K562 (cell line): Measurements from ENCODE around the gene PPP1R16B. TPM values are rescaled to one million over a fixed set of nuclear protein-coding genes. Genes with fewer than 3 reads are reported as not detected.
A peak's percentile ranks its signal among the peaks of the same experiment; 100 is the strongest.

Source experiments
- ASH1L ChIP-seq: fragments of 450-650 bp; IDR thresholded peaks from 2 replicates; pipeline ENCODE4 v1.6.1; 2018; ENCODE audit warnings: borderline replicate concordance, mild to moderate bottlenecking, low read depth; ENCODE audit not compliant: partially characterized antibody
- BRD4 ChIP-seq: fragments of 200-600 bp; sonication (generic); IDR thresholded peaks from 2 replicates; pipeline ENCODE4 v1.6.1; 2017; ENCODE audit warnings: inconsistent platforms
- EGR1 ChIP-seq: fragments of 450-650 bp; conservative IDR thresholded peaks from 2 replicates; pipeline ENCODE4 v1.6.1; 2017; ENCODE audit warnings: mild to moderate bottlenecking
- ETV1 ChIP-seq: fragments of 450-650 bp; conservative IDR thresholded peaks from 2 replicates; pipeline ENCODE4 v1.6.1; 2016; ENCODE audit warnings: missing genetic modification characterization, control low read depth, low read depth, missing compliant biosample characterization
- GATAD2B ChIP-seq: fragments of 450-650 bp; IDR thresholded peaks from 2 replicates; pipeline ENCODE4 v1.6.1; 2017; ENCODE audit warnings: mild to moderate bottlenecking, borderline replicate concordance
- HNRNPH1 ChIP-seq: fragments of 200-400 bp; formaldehyde crosslinking; optimal IDR thresholded peaks from 2 replicates; pipeline ENCODE3; 2017; ENCODE audit warnings: low read depth, mild to moderate bottlenecking, low read length, moderate library complexity
- MAFG ChIP-seq: fragments of 450-650 bp; conservative IDR thresholded peaks from 2 replicates; pipeline ENCODE4 v1.6.1; 2016; ENCODE audit warnings: missing genetic modification characterization, missing compliant biosample characterization
- MAFK ChIP-seq: IDR thresholded peaks from 2 replicates; pipeline ENCODE4 v1.6.1; 2011; ENCODE audit warnings: low read length, improper control_type of control experiment
- NR2C2 ChIP-seq, 2 experiments: fragments of 200-800 bp in 1 of 2; sonication (Bioruptor generic) in 1 of 2; sonication (generic) in 1 of 2; formaldehyde crosslinking in 1 of 2; IDR thresholded peaks; 2 replicates each; pipeline versions ENCODE4 v1.6.1 to v1.8.0; 2016 to 2022; ENCODE audit warnings: mild to moderate bottlenecking in 1 of 2, missing compliant biosample characterization in 1 of 2, missing genetic modification characterization in 1 of 2, missing genetic modification reagents in 1 of 2
- RBM15 ChIP-seq: fragments of 200-400 bp; formaldehyde crosslinking; IDR thresholded peaks from 2 replicates; pipeline ENCODE4 v1.6.1; 2018; ENCODE audit warnings: mild to moderate bottlenecking, low read length, moderate library complexity; ENCODE audit not compliant: insufficient read depth
- SRSF9 ChIP-seq: fragments of 200-400 bp; formaldehyde crosslinking; IDR thresholded peaks from 2 replicates; pipeline ENCODE4 v1.6.1; 2017; ENCODE audit warnings: low read depth, low read length, borderline replicate concordance
- TEAD4 ChIP-seq, 2 experiments: sonication (generic) in 1 of 2; formaldehyde crosslinking in 1 of 2; IDR thresholded peaks; 2 replicates each; pipeline versions ENCODE4 v1.6.1 to v1.8.0; 2012 to 2022; ENCODE audit warnings: borderline replicate concordance in 1 of 2, inconsistent platforms in 1 of 2, low read length in 1 of 2, mild to moderate bottlenecking in 1 of 2, missing genetic modification reagents in 1 of 2
- ZFP1 ChIP-seq: fragments of 450-650 bp; formaldehyde crosslinking; IDR thresholded peaks from 2 replicates; pipeline ENCODE4 v1.4.0; 2020; ENCODE audit warnings: mild to moderate bottlenecking, mixed read lengths
- ZNF23 ChIP-seq: fragments of 250-450 bp; sonication (Bioruptor Pico); IDR thresholded peaks from 2 replicates; pipeline ENCODE4 v1.4.0; 2020; ENCODE audit warnings: mild to moderate bottlenecking
- polyA plus RNA-seq, 8 experiments: library from polyadenylated mRNA; depleted of rRNA in 4 of 8; stranded (reverse) in 5 of 8; unstranded in 3 of 8; fragments of >200 nt; fragmentation: Nextera tagmentation in 2 of 8; fragmentation: Illumina TruSeq in 1 of 8; extraction: Ambion mirVana in 2 of 8; extraction: Trizol in 1 of 8; gene quantifications; 2 replicates each; pipeline versions ENCODE4 v1.2.1 to v1.2.3, GENCODE V29; 2011 to 2014; ENCODE audit warnings: inconsistent platforms in 1 of 8, missing spikeins in 1 of 8
- total RNA-seq, 7 experiments: library from RNA; depleted of rRNA in 6 of 7; stranded (reverse); fragments of >200 nt in 6 of 7; fragmentation: Illumina TruSeq in 2 of 7; extraction: Trizol in 2 of 7; gene quantifications; 2 replicates each; pipeline versions ENCODE4 v1.2.1 to v1.2.3, GENCODE V29; 2011 to 2021; ENCODE audit warnings: low replicate concordance in 1 of 7
- TF ChIP-seq, protein P1 (sequence below), 2 experiments: fragments of 150-350 bp in 1 of 2; IDR thresholded peaks; 2 replicates each; pipeline ENCODE4 v1.6.1; 2012 to 2016; ENCODE audit warnings: low read depth in 2 of 2, low read length in 2 of 2, mild to moderate bottlenecking in 1 of 2, moderate library complexity in 1 of 2
- TF ChIP-seq, protein P2 (sequence below), 2 experiments: IDR thresholded peaks; 2 replicates each; pipeline ENCODE4 v1.6.1; 2011; ENCODE audit warnings: borderline replicate concordance in 1 of 2, control low read depth in 1 of 2, low read depth in 1 of 2, low read length in 1 of 2, mild to moderate bottlenecking in 1 of 2, mixed read lengths in 1 of 2, moderate library complexity in 1 of 2; ENCODE audit not compliant: insufficient read depth in 1 of 2, insufficient read length in 1 of 2, poor library complexity in 1 of 2, severe bottlenecking in 1 of 2; ENCODE audit errors: extremely low read depth in 1 of 2
- TF ChIP-seq, protein P3 (sequence below): fragments of 250-450 bp; sonication (Bioruptor Pico); IDR thresholded peaks from 2 replicates; pipeline ENCODE4 v1.4.0; 2020; ENCODE audit warnings: mild to moderate bottlenecking, moderate library complexity

The PPP1R16B gene
- total and polyA plus RNA-seq, 9 of the 15 experiments (the other 6 are each of a cell fraction or from before 2014, with no cell fraction given) = 1.5 to 11.5 (median 6.8) TPM

DNA sequence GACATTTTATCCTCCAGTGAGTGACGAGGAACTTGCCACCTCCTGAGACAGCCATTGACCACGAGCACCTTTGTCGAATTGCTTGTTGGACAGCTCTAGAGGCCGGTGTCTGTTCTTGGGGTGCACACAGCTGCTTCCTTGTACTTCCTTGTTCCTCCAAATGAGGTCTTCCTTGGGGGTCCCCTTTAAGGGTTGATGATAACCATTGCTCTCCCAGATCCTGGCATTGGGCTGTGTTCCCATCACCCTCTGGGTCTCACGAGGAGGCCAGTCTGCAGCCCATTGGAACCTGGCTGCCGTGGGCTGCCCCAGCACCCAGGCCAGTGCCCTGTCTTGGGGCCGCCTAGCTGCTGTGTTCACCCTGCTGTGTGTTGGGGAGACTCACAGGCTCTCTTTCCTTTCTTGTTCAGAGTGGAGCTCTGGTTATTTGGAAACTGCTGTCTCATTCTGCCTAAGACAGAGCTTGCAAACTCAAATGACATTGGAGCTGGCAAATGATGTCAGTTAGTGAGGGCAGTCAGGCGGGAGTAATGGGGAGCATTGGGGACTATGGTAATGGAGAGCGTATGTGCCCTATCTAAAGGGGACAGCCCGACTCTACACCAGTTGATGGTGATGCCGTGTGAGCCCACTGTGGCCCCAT is 25.7 kb downstream of the PPP1R16B start (continued):
- no peak for TF ChIP-seq NR2C2 (CRISPR knock-in tag; IDR thresholded peaks at IDR 0.05)
- no peak for TF ChIP-seq NR2C2 (tag; IDR thresholded peaks at IDR 0.05)
- TF ChIP-seq SRSF9 = no peak
- TF ChIP-seq RBM15 = no peak
- no peak for TF ChIP-seq TEAD4 (IDR thresholded peaks at IDR 0.05; ENCODE audit: low read length)
- TF ChIP-seq TEAD4 (CRISPR knock-in tag; IDR thresholded peaks at IDR 0.05; ENCODE audit: borderline replicate concordance) = no peak
- no peak for TF ChIP-seq ETV1
- peak; percentile 60; the same call in 1 of the 2 replicates for TF ChIP-seq MAFK
- TF ChIP-seq GATAD2B = no peak
- no peak for TF ChIP-seq EGR1
- TF ChIP-seq, protein P1, sequence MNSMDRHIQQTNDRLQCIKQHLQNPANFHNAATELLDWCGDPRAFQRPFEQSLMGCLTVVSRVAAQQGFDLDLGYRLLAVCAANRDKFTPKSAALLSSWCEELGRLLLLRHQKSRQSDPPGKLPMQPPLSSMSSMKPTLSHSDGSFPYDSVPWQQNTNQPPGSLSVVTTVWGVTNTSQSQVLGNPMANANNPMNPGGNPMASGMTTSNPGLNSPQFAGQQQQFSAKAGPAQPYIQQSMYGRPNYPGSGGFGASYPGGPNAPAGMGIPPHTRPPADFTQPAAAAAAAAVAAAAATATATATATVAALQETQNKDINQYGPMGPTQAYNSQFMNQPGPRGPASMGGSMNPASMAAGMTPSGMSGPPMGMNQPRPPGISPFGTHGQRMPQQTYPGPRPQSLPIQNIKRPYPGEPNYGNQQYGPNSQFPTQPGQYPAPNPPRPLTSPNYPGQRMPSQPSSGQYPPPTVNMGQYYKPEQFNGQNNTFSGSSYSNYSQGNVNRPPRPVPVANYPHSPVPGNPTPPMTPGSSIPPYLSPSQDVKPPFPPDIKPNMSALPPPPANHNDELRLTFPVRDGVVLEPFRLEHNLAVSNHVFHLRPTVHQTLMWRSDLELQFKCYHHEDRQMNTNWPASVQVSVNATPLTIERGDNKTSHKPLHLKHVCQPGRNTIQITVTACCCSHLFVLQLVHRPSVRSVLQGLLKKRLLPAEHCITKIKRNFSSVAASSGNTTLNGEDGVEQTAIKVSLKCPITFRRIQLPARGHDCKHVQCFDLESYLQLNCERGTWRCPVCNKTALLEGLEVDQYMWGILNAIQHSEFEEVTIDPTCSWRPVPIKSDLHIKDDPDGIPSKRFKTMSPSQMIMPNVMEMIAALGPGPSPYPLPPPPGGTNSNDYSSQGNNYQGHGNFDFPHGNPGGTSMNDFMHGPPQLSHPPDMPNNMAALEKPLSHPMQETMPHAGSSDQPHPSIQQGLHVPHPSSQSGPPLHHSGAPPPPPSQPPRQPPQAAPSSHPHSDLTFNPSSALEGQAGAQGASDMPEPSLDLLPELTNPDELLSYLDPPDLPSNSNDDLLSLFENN (IDR thresholded peaks at IDR 0.05; ENCODE audit: low read depth in 2 of 2, low read length in 2 of 2) = no peak
- no peak for TF ChIP-seq BRD4
- peak; percentile 81 for TF ChIP-seq MAFG (tag)
- TF ChIP-seq ASH1L = no peak
- TF ChIP-seq, protein P2, sequence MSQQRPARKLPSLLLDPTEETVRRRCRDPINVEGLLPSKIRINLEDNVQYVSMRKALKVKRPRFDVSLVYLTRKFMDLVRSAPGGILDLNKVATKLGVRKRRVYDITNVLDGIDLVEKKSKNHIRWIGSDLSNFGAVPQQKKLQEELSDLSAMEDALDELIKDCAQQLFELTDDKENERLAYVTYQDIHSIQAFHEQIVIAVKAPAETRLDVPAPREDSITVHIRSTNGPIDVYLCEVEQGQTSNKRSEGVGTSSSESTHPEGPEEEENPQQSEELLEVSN (IDR thresholded peaks at IDR 0.05; ENCODE audit: borderline replicate concordance in 1 of 2, extremely low read depth in 1 of 2, insufficient read depth in 1 of 2, insufficient read length in 1 of 2, low read depth in 1 of 2, low read length in 1 of 2, poor library complexity in 1 of 2, severe bottlenecking in 1 of 2) = no peak
- TF ChIP-seq, protein P3, sequence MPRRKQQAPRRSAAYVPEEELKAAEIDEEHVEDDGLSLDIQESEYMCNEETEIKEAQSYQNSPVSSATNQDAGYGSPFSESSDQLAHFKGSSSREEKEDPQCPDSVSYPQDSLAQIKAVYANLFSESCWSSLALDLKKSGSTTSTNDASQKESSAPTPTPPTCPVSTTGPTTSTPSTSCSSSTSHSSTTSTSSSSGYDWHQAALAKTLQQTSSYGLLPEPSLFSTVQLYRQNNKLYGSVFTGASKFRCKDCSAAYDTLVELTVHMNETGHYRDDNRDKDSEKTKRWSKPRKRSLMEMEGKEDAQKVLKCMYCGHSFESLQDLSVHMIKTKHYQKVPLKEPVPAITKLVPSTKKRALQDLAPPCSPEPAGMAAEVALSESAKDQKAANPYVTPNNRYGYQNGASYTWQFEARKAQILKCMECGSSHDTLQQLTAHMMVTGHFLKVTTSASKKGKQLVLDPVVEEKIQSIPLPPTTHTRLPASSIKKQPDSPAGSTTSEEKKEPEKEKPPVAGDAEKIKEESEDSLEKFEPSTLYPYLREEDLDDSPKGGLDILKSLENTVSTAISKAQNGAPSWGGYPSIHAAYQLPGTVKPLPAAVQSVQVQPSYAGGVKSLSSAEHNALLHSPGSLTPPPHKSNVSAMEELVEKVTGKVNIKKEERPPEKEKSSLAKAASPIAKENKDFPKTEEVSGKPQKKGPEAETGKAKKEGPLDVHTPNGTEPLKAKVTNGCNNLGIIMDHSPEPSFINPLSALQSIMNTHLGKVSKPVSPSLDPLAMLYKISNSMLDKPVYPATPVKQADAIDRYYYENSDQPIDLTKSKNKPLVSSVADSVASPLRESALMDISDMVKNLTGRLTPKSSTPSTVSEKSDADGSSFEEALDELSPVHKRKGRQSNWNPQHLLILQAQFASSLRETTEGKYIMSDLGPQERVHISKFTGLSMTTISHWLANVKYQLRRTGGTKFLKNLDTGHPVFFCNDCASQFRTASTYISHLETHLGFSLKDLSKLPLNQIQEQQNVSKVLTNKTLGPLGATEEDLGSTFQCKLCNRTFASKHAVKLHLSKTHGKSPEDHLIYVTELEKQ (CRISPR knock-in tag) = no peak
- TF ChIP-seq ZFP1 (CRISPR knock-in tag) = no peak
- no peak for TF ChIP-seq ZNF23 (CRISPR knock-in tag)
- TF ChIP-seq HNRNPH1 = no peak
